ENCODE data around the gene DNMBP.
"Not testable (repeated sequence)": the region's sequence is repeated elsewhere in the genome, so short reads cannot be mapped to it uniquely, and the experiment has no call there.

Gene DNMBP

GRCh38 chr10:99937630-99938029 lies 72.1 kb downstream of the DNMBP start:
- no peaks in the 10 kb centered on the region for H3K36me3 ChIP-seq (ENCODE audit: control insufficient read depth, insufficient read depth, low read length)
- no peaks in the 10 kb centered on the region for H3K27me3 ChIP-seq (ENCODE audit: control insufficient read depth, insufficient read depth, low read length)
- no peak overlapping the region for H3K9ac ChIP-seq (ENCODE audit: low read depth, low read length)
- no peak overlapping the region for H3K4me3 ChIP-seq (ENCODE audit: low read depth, low read length)
- H3K4me1 ChIP-seq (ENCODE audit: control insufficient read depth, insufficient read depth, low read length) = no peaks in the 10 kb centered on the region
- no peaks in the 10 kb centered on the region for H3K9me3 ChIP-seq (ENCODE audit: control insufficient read depth, insufficient read depth, low read length)

GRCh38 chr10:99932203-99932957 lies 77.4 kb downstream of the DNMBP start:
- H3K36me3 ChIP-seq (ENCODE audit: control insufficient read depth, insufficient read depth, low read length); H3K4me3 ChIP-seq (ENCODE audit: low read depth, low read length); H3K9ac ChIP-seq (ENCODE audit: low read depth, low read length); H3K27me3 ChIP-seq (ENCODE audit: control insufficient read depth, insufficient read depth, low read length); H3K9me3 ChIP-seq (ENCODE audit: control insufficient read depth, insufficient read depth, low read length): not testable (repeated sequence)
- peaks cover 19% of the 10 kb centered on the region for H3K4me1 ChIP-seq (ENCODE audit: control insufficient read depth, insufficient read depth, low read length)

GRCh38 chr10:99930731-99931550 lies 78.8 kb downstream of the DNMBP start:
- Histone ChIP-seq H3K9ac (ENCODE audit: low read depth, low read length) (no peak overlapping the region), H3K4me3 (ENCODE audit: low read depth, low read length) (no peak overlapping the region), H3K27me3 (ENCODE audit: control insufficient read depth, insufficient read depth, low read length) (no peaks in the 10 kb centered on the region), H3K4me1 (ENCODE audit: control insufficient read depth, insufficient read depth, low read length) (peaks cover 19% of the 10 kb centered on the region), H3K9me3 (ENCODE audit: control insufficient read depth, insufficient read depth, low read length) (no peaks in the 10 kb centered on the region), H3K36me3 (ENCODE audit: control insufficient read depth, insufficient read depth, low read length) (no peaks in the 10 kb centered on the region)

GRCh38 chr10:99929360-99929759 lies 80.4 kb downstream of the DNMBP start:
- no peak overlapping the region for H3K4me3 ChIP-seq (ENCODE audit: low read depth, low read length)
- no peaks in the 10 kb centered on the region for H3K36me3 ChIP-seq (ENCODE audit: control insufficient read depth, insufficient read depth, low read length)
- H3K27me3 ChIP-seq (ENCODE audit: control insufficient read depth, insufficient read depth, low read length) = no peaks in the 10 kb centered on the region
- H3K4me1 ChIP-seq (ENCODE audit: control insufficient read depth, insufficient read depth, low read length) = peaks cover 19% of the 10 kb centered on the region
- H3K9ac ChIP-seq (ENCODE audit: low read depth, low read length) = no peak overlapping the region
- H3K9me3 ChIP-seq (ENCODE audit: control insufficient read depth, insufficient read depth, low read length) = no peaks in the 10 kb centered on the region

- peaks cover 2% of the 10 kb centered on the region for H3K36me3 ChIP-seq (ENCODE audit: control insufficient read depth, insufficient read depth, low read length)
- H3K9ac ChIP-seq (ENCODE audit: low read depth, low read length) = no peak overlapping the region
- peaks cover 19% of the 10 kb centered on the region for H3K4me1 ChIP-seq (ENCODE audit: control insufficient read depth, insufficient read depth, low read length)
- no peaks in the 10 kb centered on the region for H3K27me3 ChIP-seq (ENCODE audit: control insufficient read depth, insufficient read depth, low read length)
- no peaks in the 10 kb centered on the region for H3K9me3 ChIP-seq (ENCODE audit: control insufficient read depth, insufficient read depth, low read length)
- H3K4me3 ChIP-seq (ENCODE audit: low read depth, low read length) = no peak overlapping the region
Measured at GRCh38 chr10:99927721-99928280, 81.9 kb downstream of the DNMBP start.

GRCh38 chr10:99926925-99927720 lies 82.6 kb downstream of the DNMBP start:
- H3K9me3 ChIP-seq (ENCODE audit: control insufficient read depth, insufficient read depth, low read length) = no peaks in the 10 kb centered on the region
- no peak overlapping the region for H3K4me3 ChIP-seq (ENCODE audit: low read depth, low read length)
- peaks cover 2% of the 10 kb centered on the region for H3K36me3 ChIP-seq (ENCODE audit: control insufficient read depth, insufficient read depth, low read length)
- H3K9ac ChIP-seq (ENCODE audit: low read depth, low read length) = no peak overlapping the region
- H3K27me3 ChIP-seq (ENCODE audit: control insufficient read depth, insufficient read depth, low read length) = no peaks in the 10 kb centered on the region
- H3K4me1 ChIP-seq (ENCODE audit: control insufficient read depth, insufficient read depth, low read length) = peaks cover 19% of the 10 kb centered on the region

GRCh38 chr10:99924451-99925255 lies 85.1 kb downstream of the DNMBP start:
- peaks cover 2% of the 10 kb centered on the region for H3K4me1 ChIP-seq (ENCODE audit: control insufficient read depth, insufficient read depth, low read length)
- H3K9me3 ChIP-seq (ENCODE audit: control insufficient read depth, insufficient read depth, low read length) = no peaks in the 10 kb centered on the region
- no peak overlapping the region for H3K9ac ChIP-seq (ENCODE audit: low read depth, low read length)
- H3K36me3 ChIP-seq (ENCODE audit: control insufficient read depth, insufficient read depth, low read length) = peaks cover 2% of the 10 kb centered on the region
- H3K4me3 ChIP-seq (ENCODE audit: low read depth, low read length) = no peak overlapping the region
- no peaks in the 10 kb centered on the region for H3K27me3 ChIP-seq (ENCODE audit: control insufficient read depth, insufficient read depth, low read length)

GRCh38 chr10:99921948-99922347 lies 87.8 kb downstream of the DNMBP start:
- H3K9ac ChIP-seq (ENCODE audit: low read depth, low read length) = no peak overlapping the region
- H3K9me3 ChIP-seq (ENCODE audit: control insufficient read depth, insufficient read depth, low read length) = no peaks in the 10 kb centered on the region
- H3K4me3 ChIP-seq (ENCODE audit: low read depth, low read length) = no peak overlapping the region
- H3K4me1 ChIP-seq (ENCODE audit: control insufficient read depth, insufficient read depth, low read length) = peaks cover 6% of the 10 kb centered on the region
- peaks cover 2% of the 10 kb centered on the region for H3K36me3 ChIP-seq (ENCODE audit: control insufficient read depth, insufficient read depth, low read length)
- no peaks in the 10 kb centered on the region for H3K27me3 ChIP-seq (ENCODE audit: control insufficient read depth, insufficient read depth, low read length)

- Histone ChIP-seq H3K27me3 (ENCODE audit: control insufficient read depth, insufficient read depth, low read length) (no peaks in the 10 kb centered on the region), H3K36me3 (ENCODE audit: control insufficient read depth, insufficient read depth, low read length) (peaks cover 2% of the 10 kb centered on the region), H3K4me1 (ENCODE audit: control insufficient read depth, insufficient read depth, low read length) (peaks cover 6% of the 10 kb centered on the region), H3K9me3 (ENCODE audit: control insufficient read depth, insufficient read depth, low read length) (no peaks in the 10 kb centered on the region), H3K9ac (ENCODE audit: low read depth, low read length) (no peak overlapping the region), H3K4me3 (ENCODE audit: low read depth, low read length) (no peak overlapping the region)
Measured at GRCh38 chr10:99920901-99921300, 88.8 kb downstream of the DNMBP start.

- no peak overlapping the region for H3K9ac ChIP-seq (ENCODE audit: low read depth, low read length)
- peaks cover 6% of the 10 kb centered on the region for H3K4me1 ChIP-seq (ENCODE audit: control insufficient read depth, insufficient read depth, low read length)
- peaks cover 2% of the 10 kb centered on the region for H3K36me3 ChIP-seq (ENCODE audit: control insufficient read depth, insufficient read depth, low read length)
- no peaks in the 10 kb centered on the region for H3K9me3 ChIP-seq (ENCODE audit: control insufficient read depth, insufficient read depth, low read length)
- no peak overlapping the region for H3K4me3 ChIP-seq (ENCODE audit: low read depth, low read length)
- no peaks in the 10 kb centered on the region for H3K27me3 ChIP-seq (ENCODE audit: control insufficient read depth, insufficient read depth, low read length)
Measured at GRCh38 chr10:99920486-99920885, 89.3 kb downstream of the DNMBP start.

Measured in iPS-15b (cell line).